Prostate gland (tissue), 2 donors: ENCODE results near the gene ARHGAP26.

Source experiments
- CTCF ChIP-seq, 4 experiments: fragments of 200-600 bp in 2 of 4; fragments of 450-650 bp in 2 of 4; sonication (generic) in 2 of 4; IDR thresholded peaks; 1 replicate in 3 of 4; 2 replicates in 1 of 4; pipeline ENCODE4 v1.5.1; 2016 to 2019; ENCODE audit warnings: antibody characterized with exemption in 4 of 4, mild to moderate bottlenecking in 2 of 4, moderate library complexity in 2 of 4
- POLR2A ChIP-seq: fragments of 450-650 bp; IDR thresholded peaks from one replicate; pipeline ENCODE4 v1.6.1; 2016; ENCODE audit warnings: antibody characterized with exemption, mild to moderate bottlenecking

GRCh38 chr5:143170104-143170503 is 399.9 kb downstream of the ARHGAP26 start:
- TF ChIP-seq CTCF (IDR thresholded peaks at IDR 0.05) (no peak), POLR2A (no peak)
